GM12865 (cell line): ENCODE measurements around the gene JARID2.

Experiments
- DNase-seq: peaks from one replicate; pipeline ENCODE4 v3.0.0; 2010; ENCODE audit warnings: low read depth
- H3K4me3 ChIP-seq: 2 replicates; pipeline ENCODE4 v1.5.1; 2011; ENCODE audit warnings: mild to moderate bottlenecking, low read depth, low read length, control low read depth
- TF ChIP-seq, protein P1 (sequence below): IDR thresholded peaks from 2 replicates; pipeline ENCODE4 v1.5.1; 2011; ENCODE audit warnings: low read length, control low read depth, low read depth, inconsistent platforms; ENCODE audit not compliant: insufficient read depth; ENCODE audit errors: missing control alignments

JARID2 gene

DNA sequence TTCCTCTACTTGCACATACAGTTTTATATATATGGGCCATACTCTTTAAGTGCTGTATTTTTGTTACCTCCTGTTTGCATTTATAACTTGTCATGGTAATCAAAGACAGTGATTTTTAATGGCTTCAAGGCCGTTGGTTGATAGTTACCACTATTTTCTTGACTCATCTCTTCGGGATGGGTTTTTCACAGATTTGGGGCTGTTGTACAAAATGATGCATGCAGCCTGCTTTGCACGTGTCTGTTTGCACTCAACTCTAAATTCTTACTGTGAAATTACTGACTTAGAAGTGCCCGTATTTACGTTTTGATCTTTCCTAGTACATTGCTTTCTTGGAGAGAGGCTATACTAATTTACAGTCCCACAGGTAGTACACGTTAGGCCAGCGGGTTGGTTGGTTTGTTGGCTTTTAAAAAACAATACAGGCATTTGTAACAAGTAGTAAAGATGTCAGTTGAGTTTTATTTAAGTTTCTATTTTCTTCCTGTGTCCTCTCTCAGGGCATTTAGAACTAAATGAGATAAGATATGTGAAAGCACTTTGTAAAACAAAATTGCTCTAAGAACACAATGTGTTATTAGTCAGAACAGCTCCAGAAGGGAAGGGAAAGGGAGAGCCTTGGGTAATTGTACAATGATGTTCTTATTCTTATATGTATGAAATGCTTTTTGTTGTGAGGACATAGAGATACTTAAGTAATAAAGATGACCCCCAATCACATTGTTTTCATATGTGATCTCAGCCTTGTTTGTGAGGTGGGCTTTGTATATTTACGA lies 11.7 kb downstream of the JARID2 start:
- H3K4me3 ChIP-seq, result no peak overlapping the region
- TF ChIP-seq, protein P1, sequence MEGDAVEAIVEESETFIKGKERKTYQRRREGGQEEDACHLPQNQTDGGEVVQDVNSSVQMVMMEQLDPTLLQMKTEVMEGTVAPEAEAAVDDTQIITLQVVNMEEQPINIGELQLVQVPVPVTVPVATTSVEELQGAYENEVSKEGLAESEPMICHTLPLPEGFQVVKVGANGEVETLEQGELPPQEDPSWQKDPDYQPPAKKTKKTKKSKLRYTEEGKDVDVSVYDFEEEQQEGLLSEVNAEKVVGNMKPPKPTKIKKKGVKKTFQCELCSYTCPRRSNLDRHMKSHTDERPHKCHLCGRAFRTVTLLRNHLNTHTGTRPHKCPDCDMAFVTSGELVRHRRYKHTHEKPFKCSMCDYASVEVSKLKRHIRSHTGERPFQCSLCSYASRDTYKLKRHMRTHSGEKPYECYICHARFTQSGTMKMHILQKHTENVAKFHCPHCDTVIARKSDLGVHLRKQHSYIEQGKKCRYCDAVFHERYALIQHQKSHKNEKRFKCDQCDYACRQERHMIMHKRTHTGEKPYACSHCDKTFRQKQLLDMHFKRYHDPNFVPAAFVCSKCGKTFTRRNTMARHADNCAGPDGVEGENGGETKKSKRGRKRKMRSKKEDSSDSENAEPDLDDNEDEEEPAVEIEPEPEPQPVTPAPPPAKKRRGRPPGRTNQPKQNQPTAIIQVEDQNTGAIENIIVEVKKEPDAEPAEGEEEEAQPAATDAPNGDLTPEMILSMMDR, result no peak
- no peak for DNase-seq

DNA sequence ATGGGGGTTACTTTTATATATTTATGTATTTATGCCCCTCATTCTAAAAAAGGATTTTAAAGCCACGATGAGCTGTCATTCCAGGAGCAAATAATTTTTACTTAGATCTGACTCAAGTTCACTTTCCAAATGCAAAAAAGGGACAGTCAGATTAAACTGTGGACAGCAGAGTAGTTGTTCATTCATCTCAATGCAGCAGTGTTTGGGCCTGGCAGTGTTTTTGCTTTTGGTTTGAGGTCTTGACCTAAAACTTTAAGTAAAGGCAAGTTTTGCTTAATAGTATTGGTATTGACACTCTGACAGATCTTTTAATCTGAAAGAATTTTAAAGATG lies 13.9 kb downstream of the JARID2 start:
- H3K4me3 ChIP-seq, result no peak overlapping the region
- TF ChIP-seq, protein P1, result no peak
- no peak for DNase-seq

DNA sequence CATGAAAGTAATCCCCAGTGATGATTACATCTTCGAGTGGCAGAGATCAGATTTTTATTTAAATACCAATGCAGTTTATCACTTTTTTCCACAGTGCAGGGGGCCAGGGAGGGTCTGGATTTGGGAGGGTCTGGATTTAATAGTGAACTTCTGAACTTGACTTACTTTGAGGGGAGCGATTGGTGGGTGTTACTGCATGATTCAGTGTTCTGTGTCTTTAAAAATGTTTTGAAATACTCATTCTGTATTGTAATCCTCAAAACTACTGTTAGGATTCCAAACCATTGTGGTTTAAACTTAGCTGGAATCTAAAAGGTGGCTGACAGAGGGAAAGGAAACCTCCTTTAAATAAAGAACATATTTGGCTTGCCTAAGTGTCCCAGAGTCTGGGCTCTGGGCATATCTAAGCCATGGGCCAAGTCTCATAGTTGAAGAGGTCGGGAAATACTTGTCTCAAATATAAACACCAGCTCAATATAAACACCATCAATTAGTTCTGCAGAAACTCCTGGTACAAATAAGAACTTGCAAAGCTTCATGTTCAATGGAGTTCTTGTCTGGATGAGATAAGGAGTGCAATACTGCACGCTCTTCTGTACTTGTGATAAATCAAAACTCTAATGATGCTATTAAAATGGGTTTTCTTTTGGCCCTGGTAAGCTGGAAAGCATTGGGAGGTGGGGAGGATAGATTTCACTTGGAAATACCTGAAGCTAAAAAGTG lies 14.4 kb downstream of the JARID2 start:
- DNase-seq, result no peak
- H3K4me3 ChIP-seq, result no peak overlapping the region
- TF ChIP-seq, protein P1, result no peak

DNA sequence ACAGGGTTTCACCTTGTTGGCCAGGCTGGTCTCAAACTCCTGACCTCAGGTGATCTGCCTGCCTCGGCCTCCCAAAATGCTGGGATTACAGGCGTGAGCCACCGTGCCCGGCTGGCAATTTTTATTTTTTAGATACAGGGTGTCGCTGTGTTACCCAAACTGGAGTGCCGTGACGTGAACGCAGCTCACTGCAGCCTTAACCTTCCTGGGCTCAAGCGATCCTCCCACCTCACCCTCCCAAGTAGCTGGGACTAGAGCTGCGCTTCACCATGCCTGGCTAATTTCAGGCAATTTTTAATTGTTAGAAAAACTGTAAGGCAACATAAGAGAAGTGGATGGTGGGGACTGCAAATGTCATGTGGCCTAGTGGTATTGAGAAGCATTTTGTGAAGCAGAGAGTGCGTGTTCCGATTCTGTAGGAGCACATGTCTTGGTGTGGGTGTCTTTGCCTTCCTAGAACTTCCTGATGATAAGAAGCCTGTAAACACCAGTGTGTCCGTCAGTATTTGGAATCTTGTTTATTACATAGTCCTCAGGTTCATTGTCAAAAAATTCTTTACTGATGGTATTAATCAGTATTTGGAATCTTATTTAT lies 18.0 kb downstream of the JARID2 start:
- TF ChIP-seq, protein P1, result no peak
- no peak overlapping the region for H3K4me3 ChIP-seq
- no peak for DNase-seq

- H3K4me3 ChIP-seq, result no peak overlapping the region
- no peak for DNase-seq
- TF ChIP-seq, protein P1, result no peak
Observed at GRCh38 chr6:15264412-15264811, 18.5 kb downstream of the JARID2 start.

- TF ChIP-seq, protein P1, result no peak
- H3K4me3 ChIP-seq, result no peak overlapping the region
- no peak for DNase-seq
Observed at GRCh38 chr6:15264902-15265761, 19.3 kb downstream of the JARID2 start.
